Calu3 (cell line): ENCODE measurements around the gene CNGA1. TPM values are rescaled to one million over a fixed set of nuclear protein-coding genes. Genes with fewer than 3 reads are reported as not detected.

Experiments
- BruUV-seq: library from RNA; stranded (reverse); fragments of 400-500 nt; replicated peaks from 2 replicates; lab custom pipeline; 2021; lab: Mats Ljungman, UMichigan
- CTCF ChIA-PET: fragments of 300-600 bp; sonication (Branson Sonifier 250); formaldehyde crosslinking; loops from one replicate; lab custom pipeline; 2022; ENCODE audit warnings: antibody characterized with exemption; lab: Charles Lee
- DNase-seq: peaks from one replicate; pipeline ENCODE4 v3.0.0; 2022
- H3K27ac Mint-ChIP-seq: one replicate; pipeline ENCODE4 v1.8.0; 2022; ENCODE audit warnings: mixed read lengths; ENCODE audit not compliant: unreplicated experiment
- H3K27me3 Mint-ChIP-seq: one replicate; pipeline ENCODE4 v1.8.0; 2022; ENCODE audit warnings: mixed read lengths; ENCODE audit not compliant: unreplicated experiment
- H3K36me3 Mint-ChIP-seq: one replicate; pipeline ENCODE4 v1.8.0; 2022; ENCODE audit warnings: mild to moderate bottlenecking, moderate library complexity, mixed read lengths; ENCODE audit not compliant: insufficient read depth, unreplicated experiment
- H3K4me1 Mint-ChIP-seq: one replicate; pipeline ENCODE4 v1.8.0; 2022; ENCODE audit warnings: mild to moderate bottlenecking, low read depth, mixed read lengths; ENCODE audit not compliant: unreplicated experiment
- H3K4me3 Mint-ChIP-seq: one replicate; pipeline ENCODE4 v1.8.0; 2022; ENCODE audit warnings: mild to moderate bottlenecking, low read depth, moderate library complexity, mixed read lengths; ENCODE audit not compliant: unreplicated experiment
- H3K9me3 Mint-ChIP-seq: one replicate; pipeline ENCODE4 v1.8.0; 2022; ENCODE audit warnings: low read depth, mixed read lengths; ENCODE audit not compliant: unreplicated experiment
- CTCF ChIP-seq: fragments of 200-600 bp; IDR thresholded peaks from one replicate; pipeline ENCODE4 v1.8.0; 2022; ENCODE audit warnings: antibody characterized with exemption; ENCODE audit not compliant: unreplicated experiment
- intact Hi-C: fragments of 100-400 bp; cut with micrococcal nuclease; formaldehyde crosslinking; loops from one replicate; pipeline ENCODE4 v1.10.0; 2022; ENCODE audit not compliant: unreplicated experiment
- total RNA-seq: library from RNA; stranded (reverse); gene quantifications from 2 replicates; pipeline ENCODE4 v1.2.3, GENCODE V29; 2022

Gene CNGA1
- total RNA-seq, 1 experiment from 2014 or later = 2.4 TPM

DNA sequence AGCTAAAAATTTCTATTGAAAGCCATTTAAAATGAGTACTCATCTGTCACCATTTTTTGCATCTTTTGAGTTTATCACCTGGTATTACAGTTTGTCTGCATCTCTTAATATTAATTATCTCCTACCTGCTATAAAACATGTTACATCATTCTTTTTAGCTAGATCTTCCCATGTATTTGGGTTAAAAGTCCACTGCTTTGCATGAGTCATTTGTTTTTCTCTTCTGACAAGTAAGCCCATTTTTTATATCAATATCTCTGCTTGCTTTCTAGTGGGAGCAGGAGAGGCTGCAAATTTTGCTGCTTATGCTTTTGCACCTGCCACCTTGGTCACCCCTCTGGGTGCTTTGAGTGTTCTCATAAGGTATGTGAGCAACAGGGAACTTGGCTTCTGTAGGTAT is 16.2 kb upstream of the CNGA1 start:
- Mint-ChIP-seq H3K4me3 (peak overlapping the region; percentile 24), H3K36me3 (peaks cover 16% of the 10 kb centered on the region), H3K9me3 (no peaks in the 10 kb centered on the region), H3K4me1 (peaks cover 20% of the 10 kb centered on the region), H3K27ac (peak overlapping the region; percentile 25), H3K27me3 (no peaks in the 10 kb centered on the region)
- CTCF ChIA-PET = interaction anchor here (0.7 kb wide), 2 partner anchors 10 to 76 kb away, joined by 3 read pairs; no protein-coding TSS in a partner anchor
- no TSS peak for BruUV-seq
- TF ChIP-seq CTCF = no peak
- DNase-seq = no peak
- intact Hi-C loops = loop anchor here (2.0 to 5.0 kb wide), 2 partner anchors 40 to 48 kb away; no protein-coding TSS in a partner anchor

- intact Hi-C loops = loop anchor here (2.0 to 5.0 kb wide), 2 partner anchors 40 to 49 kb away; no protein-coding TSS in a partner anchor
These were observed 15.5 kb upstream of the CNGA1 start for GRCh38 chr4:48031802-48032525.

DNA sequence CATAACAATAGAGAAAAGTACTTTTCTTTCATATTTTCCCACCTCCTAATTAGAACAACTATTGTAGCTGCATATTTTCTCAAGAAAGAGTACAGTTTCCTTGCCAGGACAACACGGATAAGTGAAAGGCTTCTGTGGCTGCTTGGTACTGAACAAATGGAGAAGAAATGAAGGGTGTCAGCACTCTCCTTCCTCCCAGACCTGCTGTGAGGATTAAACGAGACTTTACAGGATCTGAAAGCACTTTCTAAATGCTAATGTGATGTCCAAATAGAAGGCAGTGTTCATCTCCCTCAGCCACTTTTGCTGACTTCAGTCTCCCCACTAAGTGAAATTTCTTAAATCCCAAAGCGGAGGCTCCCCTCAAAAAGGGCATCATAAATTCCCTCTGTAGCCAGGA is 14.0 kb upstream of the CNGA1 start:
- no peak for DNase-seq
- intact Hi-C loops = loop anchor here (5.0 kb wide), 1 partner anchor 42 kb away; no protein-coding TSS in a partner anchor

More at GRCh38 chr4:48031802-48032525, 15.5 kb upstream of the CNGA1 start:
- no peak for TF ChIP-seq CTCF
- H3K36me3 Mint-ChIP-seq = peaks cover 16% of the 10 kb centered on the region
- no peak overlapping the region for H3K27ac Mint-ChIP-seq
- peaks cover 20% of the 10 kb centered on the region for H3K4me1 Mint-ChIP-seq
- H3K9me3 Mint-ChIP-seq = no peaks in the 10 kb centered on the region
- no TSS peak for BruUV-seq
- H3K27me3 Mint-ChIP-seq = no peaks in the 10 kb centered on the region
- CTCF ChIA-PET = interaction anchor here (0.7 kb wide), 2 partner anchors 11 to 77 kb away, joined by 3 read pairs; no protein-coding TSS in a partner anchor
- H3K4me3 Mint-ChIP-seq = no peak overlapping the region
- no peak for DNase-seq

GRCh38 chr4:48028696-48029095 is 12.2 kb upstream of the CNGA1 start:
- no peaks in the 10 kb centered on the region for H3K27me3 Mint-ChIP-seq
- no peak for DNase-seq
- no peak overlapping the region for H3K27ac Mint-ChIP-seq
- H3K9me3 Mint-ChIP-seq = no peaks in the 10 kb centered on the region
- TF ChIP-seq CTCF = no peak
- CTCF ChIA-PET = no interaction called here
- H3K4me3 Mint-ChIP-seq = no peak overlapping the region
- H3K36me3 Mint-ChIP-seq = peaks cover 21% of the 10 kb centered on the region
- BruUV-seq = no TSS peak
- intact Hi-C loops = no loop called here
- H3K4me1 Mint-ChIP-seq = peaks cover 20% of the 10 kb centered on the region

More for the DNA sequence above, 14.0 kb upstream of the CNGA1 start:
- Mint-ChIP-seq H3K27ac (no peak overlapping the region), H3K4me1 (peaks cover 20% of the 10 kb centered on the region), H3K36me3 (peaks cover 21% of the 10 kb centered on the region), H3K27me3 (no peaks in the 10 kb centered on the region), H3K9me3 (no peaks in the 10 kb centered on the region), H3K4me3 (no peak overlapping the region)
- CTCF ChIA-PET = no interaction called here
- TF ChIP-seq CTCF = no peak
- no TSS peak for BruUV-seq
